ENCODE data around the gene NR1I3.

DNA sequence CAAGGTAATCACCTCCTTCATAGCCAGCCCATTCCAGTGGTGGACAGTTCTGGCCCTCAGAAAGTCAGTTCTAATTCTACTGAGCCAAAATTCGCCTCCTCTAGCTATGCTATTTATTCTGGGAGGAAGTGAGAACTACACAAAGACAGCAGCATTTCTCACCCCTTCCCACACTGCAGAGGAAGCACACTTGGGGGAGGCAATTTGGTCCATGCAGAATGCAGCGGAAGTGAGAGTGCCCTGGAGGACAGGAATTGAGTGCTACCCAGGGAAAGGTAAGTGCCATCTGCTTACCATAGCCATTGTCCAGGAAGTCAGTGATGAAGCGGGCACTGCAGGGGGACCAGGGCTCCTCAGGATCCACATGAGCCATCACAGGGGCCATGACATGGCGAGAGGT is 42.8 kb downstream of the NR1I3 start:
- TF ChIP-seq, protein P1, sequence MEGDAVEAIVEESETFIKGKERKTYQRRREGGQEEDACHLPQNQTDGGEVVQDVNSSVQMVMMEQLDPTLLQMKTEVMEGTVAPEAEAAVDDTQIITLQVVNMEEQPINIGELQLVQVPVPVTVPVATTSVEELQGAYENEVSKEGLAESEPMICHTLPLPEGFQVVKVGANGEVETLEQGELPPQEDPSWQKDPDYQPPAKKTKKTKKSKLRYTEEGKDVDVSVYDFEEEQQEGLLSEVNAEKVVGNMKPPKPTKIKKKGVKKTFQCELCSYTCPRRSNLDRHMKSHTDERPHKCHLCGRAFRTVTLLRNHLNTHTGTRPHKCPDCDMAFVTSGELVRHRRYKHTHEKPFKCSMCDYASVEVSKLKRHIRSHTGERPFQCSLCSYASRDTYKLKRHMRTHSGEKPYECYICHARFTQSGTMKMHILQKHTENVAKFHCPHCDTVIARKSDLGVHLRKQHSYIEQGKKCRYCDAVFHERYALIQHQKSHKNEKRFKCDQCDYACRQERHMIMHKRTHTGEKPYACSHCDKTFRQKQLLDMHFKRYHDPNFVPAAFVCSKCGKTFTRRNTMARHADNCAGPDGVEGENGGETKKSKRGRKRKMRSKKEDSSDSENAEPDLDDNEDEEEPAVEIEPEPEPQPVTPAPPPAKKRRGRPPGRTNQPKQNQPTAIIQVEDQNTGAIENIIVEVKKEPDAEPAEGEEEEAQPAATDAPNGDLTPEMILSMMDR (IDR thresholded peaks at IDR 0.05; ENCODE audit: poor library complexity) = no peak
- no peak for TF ChIP-seq EZH2 (IDR thresholded peaks at IDR 0.05; ENCODE audit: borderline replicate concordance)
